Smooth muscle cell (in vitro differentiated cells): ENCODE data around the gene AP1S3. TPM values are rescaled to one million over a fixed set of nuclear protein-coding genes. Genes with fewer than 3 reads are reported as not detected.

Experiments
- DNase-seq: peaks from one replicate; lab custom pipeline; 2025; ENCODE audit not compliant: unreplicated experiment; lab: John Stamatoyannopoulos, UW
- H2AFZ ChIP-seq: fragments of 200-600 bp; sonication (generic); 2 replicates; pipeline ENCODE4 v1.6.0; 2016; ENCODE audit warnings: antibody characterized with exemption, low read depth, mild to moderate bottlenecking
- H3F3A ChIP-seq: fragments of 200-600 bp; sonication (generic); 2 replicates; pipeline ENCODE4 v1.6.0; 2017; ENCODE audit warnings: antibody characterized with exemption, low read depth
- H3K27ac ChIP-seq: fragments of 200-600 bp; sonication (generic); 2 replicates; pipeline ENCODE4 v1.5.1; 2016; ENCODE audit warnings: low read depth, mild to moderate bottlenecking
- H3K27me3 ChIP-seq: fragments of 200-600 bp; sonication (generic); 2 replicates; pipeline ENCODE4 v1.6.1; 2016; ENCODE audit warnings: low read depth, mild to moderate bottlenecking
- H3K36me3 ChIP-seq: fragments of 200-600 bp; sonication (generic); 2 replicates; pipeline ENCODE4 v1.5.1; 2016; ENCODE audit warnings: low read depth
- H3K4me1 ChIP-seq: fragments of 200-600 bp; sonication (generic); 2 replicates; pipeline ENCODE4 v1.5.1; 2016; ENCODE audit warnings: low read depth
- H3K4me2 ChIP-seq: fragments of 200-600 bp; sonication (generic); 2 replicates; pipeline ENCODE4 v1.6.0; 2016; ENCODE audit warnings: mild to moderate bottlenecking
- H3K4me3 ChIP-seq: fragments of 200-600 bp; sonication (generic); 2 replicates; pipeline ENCODE4 v1.5.1; 2016; ENCODE audit warnings: mild to moderate bottlenecking
- H3K79me2 ChIP-seq: fragments of 200-600 bp; sonication (generic); 2 replicates; pipeline ENCODE4 v1.6.0; 2016; ENCODE audit warnings: low read depth, mild to moderate bottlenecking
- H3K9ac ChIP-seq: fragments of 200-600 bp; sonication (generic); 2 replicates; pipeline ENCODE4 v1.6.0; 2016; ENCODE audit warnings: low read depth
- H3K9me3 ChIP-seq: fragments of 200-600 bp; sonication (generic); replicated peaks from 2 replicates; pipeline ENCODE4 v1.5.1; 2016; ENCODE audit warnings: low read depth
- H4K20me1 ChIP-seq: fragments of 200-600 bp; sonication (generic); 2 replicates; pipeline ENCODE4 v1.6.0; 2016; ENCODE audit warnings: low read depth
- WGBS: methylation state at CpG from one replicate; pipeline ENCODE4 v1.1.7; 2016; ENCODE audit warnings: low lambda C conversion rate; 5-methylcytosine and 5-hydroxymethylcytosine counted together
- polyA plus RNA-seq: library from polyadenylated mRNA; unstranded; fragments of >200 nt; fragmentation: Nextera tagmentation; extraction: Ambion mirVana; gene quantifications from 2 replicates; pipeline ENCODE4 v1.2.1, GENCODE V29; 2016
- total RNA-seq: library from RNA; depleted of rRNA; stranded (reverse); fragments of >200 nt; gene quantifications from 2 replicates; pipeline ENCODE4 v1.2.3, GENCODE V29; 2014
- TF ChIP-seq, protein P1 (sequence below): fragments of 200-600 bp; sonication (generic); IDR thresholded peaks from 2 replicates; pipeline ENCODE4 v1.5.1; 2017; ENCODE audit warnings: borderline replicate concordance, mild to moderate bottlenecking, antibody characterized with exemption; ENCODE audit not compliant: insufficient read depth, poor library complexity, severe bottlenecking

AP1S3 gene
- total and polyA plus RNA-seq, 2 experiments from 2014 or later: 1.4 to 11.4 TPM

DNA sequence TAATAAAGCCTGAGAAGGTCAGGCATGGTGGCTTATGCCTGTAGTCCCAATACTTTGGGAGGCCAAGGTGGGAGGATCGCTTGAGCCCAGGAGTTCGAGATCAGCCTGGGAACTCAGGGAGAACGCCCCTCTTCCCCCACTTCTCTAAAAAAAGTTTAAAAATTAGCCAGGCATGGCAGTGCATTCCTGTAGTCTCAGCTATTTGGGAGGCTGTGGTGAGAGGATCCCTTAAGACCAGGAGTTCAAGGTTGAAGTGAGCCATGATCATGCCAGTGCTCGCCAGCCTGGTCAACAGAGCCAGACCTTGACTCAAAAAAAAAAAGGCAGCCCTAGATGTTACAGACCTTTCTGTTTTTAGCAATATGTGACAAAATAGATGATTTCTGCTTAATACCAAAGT, 83.4 kb downstream of the AP1S3 start:
- no peaks in the 10 kb centered on the region for H3K9me3 ChIP-seq
- H3K4me1 ChIP-seq: no peaks in the 10 kb centered on the region
- no peak overlapping the region for H3K4me2 ChIP-seq
- no peak for DNase-seq
- H3K27ac ChIP-seq: no peak overlapping the region
- H3K9ac ChIP-seq: no peak overlapping the region
- H3F3A ChIP-seq: no peaks in the 10 kb centered on the region
- H3K36me3 ChIP-seq: no peaks in the 10 kb centered on the region
- no peak overlapping the region for H2AFZ ChIP-seq
- 98% methylated on average over 4 of the region's 4 CpGs for WGBS
- TF ChIP-seq, protein P1, sequence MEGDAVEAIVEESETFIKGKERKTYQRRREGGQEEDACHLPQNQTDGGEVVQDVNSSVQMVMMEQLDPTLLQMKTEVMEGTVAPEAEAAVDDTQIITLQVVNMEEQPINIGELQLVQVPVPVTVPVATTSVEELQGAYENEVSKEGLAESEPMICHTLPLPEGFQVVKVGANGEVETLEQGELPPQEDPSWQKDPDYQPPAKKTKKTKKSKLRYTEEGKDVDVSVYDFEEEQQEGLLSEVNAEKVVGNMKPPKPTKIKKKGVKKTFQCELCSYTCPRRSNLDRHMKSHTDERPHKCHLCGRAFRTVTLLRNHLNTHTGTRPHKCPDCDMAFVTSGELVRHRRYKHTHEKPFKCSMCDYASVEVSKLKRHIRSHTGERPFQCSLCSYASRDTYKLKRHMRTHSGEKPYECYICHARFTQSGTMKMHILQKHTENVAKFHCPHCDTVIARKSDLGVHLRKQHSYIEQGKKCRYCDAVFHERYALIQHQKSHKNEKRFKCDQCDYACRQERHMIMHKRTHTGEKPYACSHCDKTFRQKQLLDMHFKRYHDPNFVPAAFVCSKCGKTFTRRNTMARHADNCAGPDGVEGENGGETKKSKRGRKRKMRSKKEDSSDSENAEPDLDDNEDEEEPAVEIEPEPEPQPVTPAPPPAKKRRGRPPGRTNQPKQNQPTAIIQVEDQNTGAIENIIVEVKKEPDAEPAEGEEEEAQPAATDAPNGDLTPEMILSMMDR: no peak
- H4K20me1 ChIP-seq: no peaks in the 10 kb centered on the region
- no peaks in the 10 kb centered on the region for H3K27me3 ChIP-seq
- H3K79me2 ChIP-seq: no peaks in the 10 kb centered on the region
- H3K4me3 ChIP-seq: no peak overlapping the region

DNA sequence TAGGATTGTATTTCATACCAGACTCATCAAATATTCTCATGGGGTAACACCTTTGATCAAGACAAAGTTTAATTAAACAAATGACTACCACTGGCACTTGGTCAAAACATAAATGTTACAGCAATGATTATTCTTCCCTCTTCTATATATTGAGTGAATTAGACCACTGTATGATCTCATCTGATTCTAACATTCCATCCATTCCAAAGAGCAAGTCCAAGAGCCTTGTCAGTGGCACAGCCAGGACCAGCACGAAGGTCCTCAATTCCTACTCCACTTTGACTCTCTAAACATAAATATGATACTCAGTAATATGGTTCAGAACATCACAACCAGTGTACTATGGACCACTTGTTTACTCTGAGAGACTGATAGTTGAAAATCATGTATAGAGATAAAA, 86.4 kb downstream of the AP1S3 start:
- Histone ChIP-seq H3K9me3 (no peaks in the 10 kb centered on the region), H4K20me1 (no peaks in the 10 kb centered on the region), H3K27me3 (no peaks in the 10 kb centered on the region), H3K9ac (no peak overlapping the region), H3F3A (no peaks in the 10 kb centered on the region), H3K4me2 (no peak overlapping the region), H3K79me2 (no peaks in the 10 kb centered on the region), H3K36me3 (no peaks in the 10 kb centered on the region), H3K4me1 (no peaks in the 10 kb centered on the region), H2AFZ (no peak overlapping the region), H3K27ac (no peak overlapping the region), H3K4me3 (no peak overlapping the region)
- DNase-seq: no peak
- TF ChIP-seq, protein P1: no peak
- 50% methylated on average over 1 of the region's 1 CpG for WGBS

DNA sequence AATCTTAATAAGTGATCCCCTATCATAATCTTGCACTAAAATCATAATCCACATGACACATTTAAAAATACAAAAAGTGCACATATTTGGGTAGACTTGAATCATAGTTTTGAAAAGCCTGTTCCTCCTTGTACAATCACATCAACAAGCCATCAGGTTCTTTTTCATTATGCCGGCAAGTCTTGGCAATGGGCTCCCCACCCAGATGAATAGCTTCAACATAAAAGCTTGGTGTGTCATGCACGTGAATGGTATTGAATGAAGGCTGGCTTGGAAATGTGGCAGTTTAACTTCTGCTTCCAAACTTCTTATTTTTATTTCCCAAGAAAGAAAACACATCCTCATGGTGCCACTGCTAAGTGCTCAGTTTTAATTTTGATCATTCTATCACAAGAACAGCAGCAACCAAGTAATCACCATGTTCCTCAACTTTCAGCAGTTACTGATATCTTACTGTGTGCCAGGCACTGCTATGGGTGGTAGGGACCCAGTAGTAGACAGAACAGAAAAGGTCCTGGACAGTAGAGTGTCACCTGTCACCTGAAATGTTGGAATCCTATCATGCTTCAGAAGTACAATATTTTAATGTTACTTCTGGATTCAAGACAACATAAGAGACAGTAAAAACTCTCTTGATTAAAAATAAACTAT, 89.9 kb downstream of the AP1S3 start:
- no peaks in the 10 kb centered on the region for H4K20me1 ChIP-seq
- no peaks in the 10 kb centered on the region for H3K9me3 ChIP-seq
- no peak overlapping the region for H3K4me3 ChIP-seq
- H3K27me3 ChIP-seq: no peaks in the 10 kb centered on the region
- H3K4me2 ChIP-seq: no peak overlapping the region
- 76% methylated on average over 2 of the region's 2 CpGs for WGBS
- H2AFZ ChIP-seq: no peak overlapping the region
- H3K9ac ChIP-seq: no peak overlapping the region
- TF ChIP-seq, protein P1: no peak
- no peak overlapping the region for H3K27ac ChIP-seq
- DNase-seq: no peak
- no peaks in the 10 kb centered on the region for H3K36me3 ChIP-seq
- no peaks in the 10 kb centered on the region for H3F3A ChIP-seq
- H3K79me2 ChIP-seq: no peaks in the 10 kb centered on the region
- no peaks in the 10 kb centered on the region for H3K4me1 ChIP-seq

GRCh38 chr2:223746611-223747010, 90.8 kb downstream of the AP1S3 start:
- H3K27me3 ChIP-seq: no peaks in the 10 kb centered on the region
- 100% methylated on average over 2 of the region's 2 CpGs for WGBS
- no peak overlapping the region for H3K4me2 ChIP-seq
- H2AFZ ChIP-seq: no peak overlapping the region
- TF ChIP-seq, protein P1: no peak
- DNase-seq: no peak
- no peaks in the 10 kb centered on the region for H3K9me3 ChIP-seq
- H3K27ac ChIP-seq: no peak overlapping the region
- no peaks in the 10 kb centered on the region for H3K4me1 ChIP-seq
- H3K79me2 ChIP-seq: no peaks in the 10 kb centered on the region
- H3K36me3 ChIP-seq: no peaks in the 10 kb centered on the region
- H3K9ac ChIP-seq: no peak overlapping the region
- no peaks in the 10 kb centered on the region for H4K20me1 ChIP-seq
- H3K4me3 ChIP-seq: no peak overlapping the region
- H3F3A ChIP-seq: no peaks in the 10 kb centered on the region
